Lung (tissue), 12 donors: ENCODE measurements around the gene DOCK6. TPM values are rescaled to one million over a fixed set of nuclear protein-coding genes. Genes with fewer than 3 reads are reported as not detected.

Experiments
- ATAC-seq: fragments of 200-7000 bp; cut with Tn5 transposase; one replicate; pipeline ENCODE4 v1.9.1; 2020; ENCODE audit warnings: moderate number of reproducible peaks; ENCODE audit not compliant: insufficient read depth, low FRiP score
- DNase-seq, 3 donors: peaks; one replicate each; pipeline ENCODE4 v3.0.0-alpha.2; 2013 to 2017
- H3K27ac ChIP-seq, 2 donors: one replicate each; pipeline ENCODE4 v1.5.1; 2013; ENCODE audit warnings: mild to moderate bottlenecking in 2 of 2, moderate library complexity in 2 of 2, control low read depth in 1 of 2, inconsistent platforms in 1 of 2, low read depth in 1 of 2, low read length in 1 of 2
- H3K27me3 ChIP-seq, 3 donors: one replicate each; pipeline ENCODE4 v1.5.1; 2013; ENCODE audit warnings: low read length in 2 of 3; ENCODE audit not compliant: control insufficient read depth in 3 of 3, insufficient read depth in 3 of 3
- H3K36me3 ChIP-seq, 4 donors: one replicate each; pipeline ENCODE4 v1.5.1; 2013; ENCODE audit warnings: low read length in 4 of 4, mild to moderate bottlenecking in 1 of 4, moderate library complexity in 1 of 4; ENCODE audit not compliant: control insufficient read depth in 4 of 4, insufficient read depth in 4 of 4
- H3K4me1 ChIP-seq, 5 donors: one replicate each; pipeline ENCODE4 v1.5.1; 2013; ENCODE audit warnings: low read length in 5 of 5, mild to moderate bottlenecking in 2 of 5, moderate library complexity in 1 of 5; ENCODE audit not compliant: control insufficient read depth in 5 of 5, insufficient read depth in 5 of 5
- H3K4me3 ChIP-seq: one replicate; pipeline ENCODE4 v1.5.1; 2013; ENCODE audit warnings: mild to moderate bottlenecking, control low read depth, moderate library complexity
- H3K9ac ChIP-seq, 2 donors: one replicate each; pipeline ENCODE4 v1.5.1; 2013; ENCODE audit warnings: low read length in 2 of 2, control low read depth in 1 of 2; ENCODE audit not compliant: insufficient read depth in 1 of 2
- H3K9me3 ChIP-seq, 4 donors: one replicate each; pipeline ENCODE4 v1.5.1; 2013; ENCODE audit warnings: low read length in 3 of 4, mild to moderate bottlenecking in 1 of 4, moderate library complexity in 1 of 4; ENCODE audit not compliant: control insufficient read depth in 4 of 4, insufficient read depth in 3 of 4
- CTCF ChIP-seq: IDR thresholded peaks from 2 replicates; pipeline ENCODE4 v1.5.1; 2012; ENCODE audit warnings: mild to moderate bottlenecking; ENCODE audit errors: control extremely low read depth, extremely low read depth
- WGBS, 2 donors: extraction: QIAGEN DNeasy Blood & Tissue Kit; methylation state at CpG; one replicate each; pipeline ENCODE4 v1.1.7; 2013; 5-methylcytosine and 5-hydroxymethylcytosine counted together
- polyA plus RNA-seq, 2 donors: library from polyadenylated mRNA; stranded (reverse); fragments of 200-250 nt; gene quantifications; one replicate each; pipeline ENCODE4 v1.2.1, GENCODE V29; 2013
- total RNA-seq, 2 donors: library from RNA; depleted of rRNA in 1 of 2; stranded (reverse); fragments of >200 nt in 1 of 2; gene quantifications; one replicate each; pipeline ENCODE4 v1.2.1, GENCODE V29; 2014 to 2021
- donor health status: control.
- donor health status: control.
- donor health status: Bipolar disorder and iron deficiency.
- donor health status: healthy.
- donor health status: DM: yes; HTN: yes; CAD: no.

DOCK6 gene
- total and polyA plus RNA-seq, 4 donors = 38.6 to 129 (median 73.7) TPM

GRCh38 chr19:11291991-11292390 is 29.7 kb upstream of the DOCK6 start:
- Histone ChIP-seq H3K4me3 (no peak overlapping the region), H3K9me3 (no peaks in the 10 kb centered on the region), H3K4me1 (peaks cover 0 to 8% (median under 1%) of the 10 kb centered on the region in 5 donors), H3K27ac (no peak overlapping the region), H3K36me3 (no peaks in the 10 kb centered on the region), H3K9ac (no peak overlapping the region), H3K27me3 (no peaks in the 10 kb centered on the region)
- no peak for ATAC-seq
- TF ChIP-seq CTCF = no peak
- no peak for DNase-seq
- 59 to 73% methylated on average over 1 of the region's 1 CpG for WGBS, 2 donors

GRCh38 chr19:11291415-11291814 is 29.1 kb upstream of the DOCK6 start:
- TF ChIP-seq CTCF = no peak
- H3K9me3 ChIP-seq = no peaks in the 10 kb centered on the region
- 92 to 93% methylated on average over 7 of the region's 7 CpGs for WGBS, 2 donors
- no peak overlapping the region for H3K9ac ChIP-seq
- H3K27ac ChIP-seq = no peak overlapping the region
- ATAC-seq (no peak), DNase-seq (no peak)
- H3K27me3 ChIP-seq = no peaks in the 10 kb centered on the region
- H3K4me3 ChIP-seq = no peak overlapping the region
- H3K4me1 ChIP-seq = peaks cover 0 to 12% (median 2%) of the 10 kb centered on the region in 5 donors
- H3K36me3 ChIP-seq = no peaks in the 10 kb centered on the region

- Histone ChIP-seq H3K9me3 (no peaks in the 10 kb centered on the region), H3K27me3 (no peaks in the 10 kb centered on the region), H3K27ac (no peak overlapping the region), H3K36me3 (no peaks in the 10 kb centered on the region), H3K4me1 (peaks cover 0 to 10% (median 2%) of the 10 kb centered on the region in 5 donors), H3K4me3 (no peak overlapping the region), H3K9ac (no peak overlapping the region)
- ATAC-seq (no peak), DNase-seq (no peak)
- WGBS, 2 donors = 81 to 93% methylated on average over 4 of the region's 4 CpGs
- TF ChIP-seq CTCF = no peak
These were observed 27.9 kb upstream of the DOCK6 start for GRCh38 chr19:11290256-11290655.

GRCh38 chr19:11288349-11288748 is 26.0 kb upstream of the DOCK6 start:
- no peaks in the 10 kb centered on the region for H3K36me3 ChIP-seq
- 69 to 75% methylated on average over 7 of the region's 7 CpGs for WGBS, 2 donors
- ATAC-seq = no peak
- no peak for DNase-seq
- no peaks in the 10 kb centered on the region for H3K27me3 ChIP-seq
- H3K9me3 ChIP-seq = no peaks in the 10 kb centered on the region
- TF ChIP-seq CTCF = no peak
- no peak overlapping the region for H3K4me3 ChIP-seq
- no peak overlapping the region for H3K27ac ChIP-seq
- no peak overlapping the region for H3K9ac ChIP-seq
- H3K4me1 ChIP-seq = peaks cover 0 to 12% (median 2%) of the 10 kb centered on the region in 5 donors
